NCI-H2171 treated with DMSO at 0.1 percent for 48 hours (cell line): ENCODE measurements around the gene UBALD1.
A peak's percentile ranks its signal among the peaks of the same experiment; 100 is the strongest.
"Not testable (repeated sequence)": the region's sequence is repeated elsewhere in the genome, so short reads cannot be mapped to it uniquely, and the experiment has no call there.

Experiments
- DNase-seq: peaks from one replicate; lab custom pipeline; 2025; lab: John Stamatoyannopoulos, UW

The UBALD1 gene

DNA sequence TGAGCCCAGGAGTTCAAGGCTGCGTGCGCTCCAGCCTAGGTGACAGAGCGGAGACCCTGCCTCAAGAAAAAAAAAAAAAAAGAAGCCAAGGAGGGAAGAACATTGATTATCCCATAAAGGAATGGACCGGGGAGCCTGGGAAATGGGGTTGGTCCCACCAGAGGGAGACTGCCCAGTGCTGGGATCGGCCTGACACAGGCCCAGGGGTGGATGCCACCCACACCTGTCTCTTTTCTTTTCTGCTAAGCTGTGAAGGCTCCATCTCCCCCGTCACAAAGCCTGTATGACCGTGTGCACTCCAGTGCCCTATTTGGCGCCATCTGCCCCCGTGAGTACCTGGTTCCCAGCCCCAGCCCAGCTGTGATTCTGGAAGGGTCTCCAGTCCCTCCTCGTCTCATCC is 15.7 kb downstream of the UBALD1 start:
- DNase-seq = no peak

DNA sequence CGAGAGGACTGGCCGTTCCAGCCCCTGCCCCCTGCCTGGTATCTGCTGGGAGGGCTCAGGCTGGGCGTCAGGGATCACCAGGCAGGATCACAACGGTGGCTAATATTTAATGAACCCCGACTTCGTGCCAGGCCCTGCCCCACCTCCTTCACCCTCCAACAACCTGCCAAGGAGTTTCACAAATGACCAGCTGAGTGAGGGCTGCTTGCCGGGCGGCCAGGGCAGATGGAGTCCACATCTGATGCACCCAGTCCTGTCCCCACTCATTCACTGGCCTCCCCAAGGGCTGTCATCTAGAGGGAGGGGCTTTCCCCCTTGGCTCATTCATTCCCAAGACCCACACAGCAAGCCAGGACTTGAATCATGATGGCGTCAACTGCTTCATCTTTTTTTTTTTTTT is 17.5 kb downstream of the UBALD1 start:
- peak; percentile 11 for DNase-seq

GRCh38 chr16:4594433-4595410 is 20.0 kb downstream of the UBALD1 start:
- DNase-seq = no peak

- DNase-seq = no peak
These were observed 21.6 kb downstream of the UBALD1 start for GRCh38 chr16:4593086-4593485.

DNA sequence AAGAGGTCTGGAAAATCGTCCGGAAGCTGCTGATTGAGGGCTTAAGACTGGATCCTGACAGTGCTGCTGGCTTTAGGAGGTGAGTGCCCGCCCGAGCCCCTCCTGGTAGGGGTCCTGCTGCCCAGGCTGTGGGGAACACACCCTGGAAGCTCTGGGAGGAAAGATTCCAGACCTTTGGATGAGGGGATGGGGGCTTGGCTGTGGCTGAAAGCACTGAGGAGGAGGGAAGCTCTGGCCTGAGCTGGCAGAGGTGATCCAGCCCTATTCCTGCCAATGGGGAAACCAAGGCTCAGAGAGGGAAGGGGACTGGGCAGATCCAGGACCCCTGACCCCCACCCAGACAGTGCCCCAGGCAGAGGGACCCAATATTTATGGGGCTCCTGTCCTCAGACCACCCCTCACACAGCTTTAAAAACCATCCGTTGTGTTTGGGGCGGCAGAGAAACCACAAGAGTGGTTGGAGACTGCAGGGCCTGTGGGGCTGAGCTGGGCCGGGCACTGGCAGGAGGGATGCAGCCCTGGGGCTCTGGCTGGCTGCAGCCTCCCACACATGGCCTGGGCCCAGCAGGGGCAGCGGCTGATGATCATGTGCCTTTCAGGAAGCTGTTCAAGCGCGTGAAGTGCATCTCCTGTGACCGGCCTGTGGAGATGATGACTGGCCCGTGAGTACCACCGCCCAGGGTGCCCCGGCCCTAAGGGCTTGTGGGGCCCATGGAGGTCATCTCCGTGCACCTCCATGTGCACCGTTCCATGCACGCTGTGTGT is 22.8 kb downstream of the UBALD1 start:
- DNase-seq = no peak

DNA sequence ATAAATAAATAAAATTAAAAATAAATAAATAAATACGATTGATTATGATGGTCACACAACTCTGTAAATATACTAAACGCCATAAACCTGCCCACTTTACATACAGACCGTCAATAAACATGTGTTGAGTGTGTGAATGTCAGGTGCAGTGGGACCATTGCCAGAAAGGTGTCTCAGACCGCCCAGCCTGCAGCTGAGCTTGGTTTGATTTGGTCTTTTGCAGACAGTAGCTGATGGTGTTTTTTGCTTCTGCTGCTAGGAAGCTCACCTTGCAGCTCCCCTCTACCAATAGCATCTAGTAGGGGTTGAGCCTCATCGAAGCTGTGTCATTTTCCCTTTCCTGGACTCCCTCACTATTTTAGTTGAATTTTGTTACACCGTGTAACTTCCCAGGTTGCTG is 23.5 kb downstream of the UBALD1 start:
- no peak for DNase-seq

- no peak for DNase-seq
These were observed 25.7 kb downstream of the UBALD1 start for GRCh38 chr16:4588961-4589360.

- DNase-seq = no peak
These were observed 26.3 kb downstream of the UBALD1 start for GRCh38 chr16:4588386-4588785.

DNA sequence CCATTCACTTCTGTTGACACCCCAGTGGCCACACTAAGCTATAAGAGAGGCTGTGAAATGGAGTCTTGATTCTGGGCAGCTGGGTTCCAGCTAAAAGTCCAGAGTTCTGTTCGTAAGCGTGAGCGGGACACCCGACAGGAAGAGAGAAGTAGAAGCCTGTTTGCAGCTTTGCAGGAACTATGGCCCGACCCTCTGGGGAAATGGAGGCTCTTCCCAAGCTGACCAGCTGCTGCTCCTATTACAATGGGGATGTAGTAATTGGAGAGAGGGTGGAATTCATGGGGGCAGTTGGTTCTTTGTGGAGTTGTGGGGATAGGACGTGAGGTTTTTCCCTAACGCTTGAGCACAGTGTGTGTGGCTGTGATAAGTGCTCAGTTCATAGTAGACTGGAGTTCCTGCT is 28.4 kb downstream of the UBALD1 start:
- DNase-seq = no peak

GRCh38 chr16:4583906-4584305 is 30.8 kb downstream of the UBALD1 start:
- DNase-seq = no peak

GRCh38 chr16:4580250-4580649 is 34.4 kb downstream of the UBALD1 start:
- no peak for DNase-seq

DNA sequence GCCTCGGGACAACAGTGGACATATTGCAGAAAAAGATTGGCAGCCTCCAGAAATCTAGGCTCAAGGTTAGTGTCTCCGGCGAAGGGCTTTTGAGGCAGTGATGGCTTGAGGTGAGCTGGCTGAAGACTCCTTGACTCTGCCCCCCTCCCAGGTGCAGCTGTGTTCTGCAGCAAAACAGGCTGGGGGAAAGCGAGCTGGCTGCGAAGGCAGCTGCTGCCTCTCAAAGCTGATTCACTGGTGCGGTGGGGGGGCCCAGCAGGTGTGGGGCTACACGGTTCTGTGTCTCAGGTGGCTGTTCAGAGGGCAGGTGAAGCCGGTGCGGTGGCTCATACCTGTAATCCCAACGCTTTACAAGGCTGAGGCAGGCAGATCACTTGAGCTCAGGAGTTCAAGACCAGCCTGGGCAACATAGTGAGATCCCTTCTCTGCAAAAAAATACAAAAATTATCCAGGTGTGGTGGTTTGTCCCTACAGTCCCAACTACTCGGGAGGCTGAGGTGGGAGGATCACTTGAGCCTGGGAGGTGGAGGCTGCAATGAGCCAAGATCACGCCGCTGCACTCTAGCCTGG is 35.6 kb downstream of the UBALD1 start:
- peak; percentile 47 for DNase-seq

DNA sequence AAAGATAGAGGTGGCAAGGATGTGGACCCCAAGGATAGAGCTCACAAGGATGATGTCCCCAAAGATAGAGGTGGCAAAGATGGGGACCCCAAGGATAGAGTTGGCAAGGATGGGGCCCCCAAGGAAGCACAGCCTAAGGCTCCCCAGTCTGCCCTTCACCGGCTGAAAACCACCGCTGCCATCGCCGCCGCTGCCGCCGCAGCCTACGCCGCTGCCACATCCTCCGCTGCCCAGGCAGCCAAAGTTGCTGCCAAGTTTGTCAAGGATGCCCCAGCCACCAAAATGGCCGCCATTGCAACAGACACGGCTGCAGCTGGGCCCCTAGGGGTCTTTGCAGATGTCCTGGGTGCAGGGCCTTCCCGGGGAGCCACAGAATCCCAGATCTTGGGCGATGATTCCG is 38.7 kb downstream of the UBALD1 start:
- DNase-seq = no peak

GRCh38 chr16:4574919-4575705 is 39.6 kb downstream of the UBALD1 start:
- no peak for DNase-seq

DNA sequence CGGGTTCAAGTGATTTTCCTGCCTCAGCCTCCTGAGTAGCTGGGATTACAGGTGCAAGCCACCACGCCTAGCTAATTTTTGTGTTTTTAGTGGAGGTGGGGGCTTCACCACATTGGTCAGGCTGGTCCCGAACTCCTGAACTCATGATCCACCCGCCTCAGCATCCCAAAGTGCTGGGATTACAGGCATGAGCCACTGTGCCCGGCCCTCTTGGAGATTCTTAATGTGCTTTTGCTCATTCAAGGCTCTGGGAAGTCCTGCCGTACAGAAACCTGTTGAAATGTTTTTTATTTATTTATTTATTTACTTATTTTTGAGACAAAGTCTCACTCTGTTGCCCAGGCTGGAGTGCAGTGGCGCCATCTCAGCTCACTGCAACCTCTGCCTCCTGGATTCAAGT is 40.8 kb downstream of the UBALD1 start:
- DNase-seq = not testable (repeated sequence)

- no peak for DNase-seq
These were observed 42.0 kb downstream of the UBALD1 start for GRCh38 chr16:4572715-4573114.

DNA sequence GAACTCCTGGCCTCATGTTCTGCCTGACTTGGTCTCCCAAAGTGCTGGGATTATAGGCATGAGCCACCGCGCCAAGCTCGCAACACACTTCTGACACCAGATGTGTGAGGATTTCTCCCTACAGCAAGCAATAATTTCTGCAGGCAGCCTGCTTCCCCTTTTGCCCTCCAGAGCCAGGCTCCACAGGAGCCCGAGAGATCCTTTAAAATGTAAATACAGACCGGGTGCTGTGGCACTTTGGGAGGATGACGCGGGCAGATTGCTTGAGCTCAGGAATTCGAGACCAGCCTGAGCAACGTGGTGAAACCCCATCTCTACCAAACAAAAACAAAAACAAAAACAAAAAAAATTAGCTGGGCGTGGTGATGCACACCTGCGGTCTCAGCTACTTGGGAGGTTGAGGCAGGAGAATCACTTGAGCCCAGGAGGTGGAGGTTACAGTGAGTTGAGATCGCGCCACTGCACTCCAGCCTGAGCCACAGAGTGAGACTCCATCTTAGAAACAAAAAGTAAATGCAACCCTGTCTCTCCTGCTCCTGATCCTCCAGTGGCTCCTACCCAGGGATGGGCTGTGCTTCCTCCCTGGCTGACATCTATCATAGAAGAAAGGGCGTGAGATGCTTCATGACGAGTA is 43.9 kb downstream of the UBALD1 start:
- DNase-seq = no peak

GRCh38 chr16:4570086-4570485 is 44.6 kb downstream of the UBALD1 start:
- no peak for DNase-seq

GRCh38 chr16:4566144-4566543 is 48.5 kb downstream of the UBALD1 start:
- no peak for DNase-seq

DNA sequence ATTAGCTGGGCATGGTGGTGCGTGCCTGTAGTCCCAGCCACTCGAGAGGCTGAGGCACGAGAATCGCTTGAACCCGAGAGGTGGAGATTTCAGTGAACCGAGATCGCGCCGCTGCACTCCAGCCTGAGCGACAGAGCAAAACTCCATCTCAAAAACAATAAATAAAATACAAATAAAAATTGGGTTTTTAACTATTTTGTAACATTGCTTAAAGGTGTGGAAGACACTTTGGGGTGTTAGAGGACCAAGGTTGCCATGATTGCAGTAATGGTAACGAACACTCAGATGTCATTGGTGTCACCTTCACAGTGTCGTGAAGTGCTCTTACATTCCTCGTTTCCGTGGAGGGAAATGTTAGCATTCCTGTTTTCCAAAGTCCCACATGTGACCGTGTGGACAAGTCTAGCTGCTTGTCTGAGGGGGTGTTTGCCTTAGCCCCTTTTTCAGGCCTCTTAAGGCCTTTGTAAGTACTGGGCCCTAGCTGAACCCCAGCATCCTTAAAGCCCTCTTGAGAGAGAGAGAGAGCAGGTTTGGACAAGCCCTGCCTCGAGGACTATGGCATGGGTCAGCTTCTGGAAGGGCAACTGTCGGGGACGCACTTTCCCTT is 49.9 kb downstream of the UBALD1 start:
- no peak for DNase-seq

GRCh38 chr16:4561596-4561995 is 53.1 kb downstream of the UBALD1 start:
- DNase-seq = no peak
